HG03565 (cell line): ENCODE results near the gene TAF1C.
"Not testable (repeated sequence)": the region's sequence is repeated elsewhere in the genome, so short reads cannot be mapped to it uniquely, and the experiment has no call there.

Experiments
- ATAC-seq: cut with Tn5 transposase; IDR thresholded peaks from one replicate; pipeline ENCODE4 v1.9.1; 2021; ENCODE audit warnings: mild to moderate bottlenecking, moderate library complexity; ENCODE audit not compliant: unreplicated experiment

Gene TAF1C, protein sequence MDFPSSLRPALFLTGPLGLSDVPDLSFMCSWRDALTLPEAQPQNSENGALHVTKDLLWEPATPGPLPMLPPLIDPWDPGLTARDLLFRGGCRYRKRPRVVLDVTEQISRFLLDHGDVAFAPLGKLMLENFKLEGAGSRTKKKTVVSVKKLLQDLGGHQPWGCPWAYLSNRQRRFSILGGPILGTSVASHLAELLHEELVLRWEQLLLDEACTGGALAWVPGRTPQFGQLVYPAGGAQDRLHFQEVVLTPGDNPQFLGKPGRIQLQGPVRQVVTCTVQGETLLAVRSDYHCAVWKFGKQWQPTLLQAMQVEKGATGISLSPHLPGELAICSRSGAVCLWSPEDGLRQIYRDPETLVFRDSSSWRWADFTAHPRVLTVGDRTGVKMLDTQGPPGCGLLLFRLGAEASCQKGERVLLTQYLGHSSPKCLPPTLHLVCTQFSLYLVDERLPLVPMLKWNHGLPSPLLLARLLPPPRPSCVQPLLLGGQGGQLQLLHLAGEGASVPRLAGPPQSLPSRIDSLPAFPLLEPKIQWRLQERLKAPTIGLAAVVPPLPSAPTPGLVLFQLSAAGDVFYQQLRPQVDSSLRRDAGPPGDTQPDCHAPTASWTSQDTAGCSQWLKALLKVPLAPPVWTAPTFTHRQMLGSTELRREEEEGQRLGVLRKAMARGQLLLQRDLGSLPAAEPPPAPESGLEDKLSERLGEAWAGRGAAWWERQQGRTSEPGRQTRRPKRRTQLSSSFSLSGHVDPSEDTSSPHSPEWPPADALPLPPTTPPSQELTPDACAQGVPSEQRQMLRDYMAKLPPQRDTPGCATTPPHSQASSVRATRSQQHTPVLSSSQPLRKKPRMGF

DNA sequence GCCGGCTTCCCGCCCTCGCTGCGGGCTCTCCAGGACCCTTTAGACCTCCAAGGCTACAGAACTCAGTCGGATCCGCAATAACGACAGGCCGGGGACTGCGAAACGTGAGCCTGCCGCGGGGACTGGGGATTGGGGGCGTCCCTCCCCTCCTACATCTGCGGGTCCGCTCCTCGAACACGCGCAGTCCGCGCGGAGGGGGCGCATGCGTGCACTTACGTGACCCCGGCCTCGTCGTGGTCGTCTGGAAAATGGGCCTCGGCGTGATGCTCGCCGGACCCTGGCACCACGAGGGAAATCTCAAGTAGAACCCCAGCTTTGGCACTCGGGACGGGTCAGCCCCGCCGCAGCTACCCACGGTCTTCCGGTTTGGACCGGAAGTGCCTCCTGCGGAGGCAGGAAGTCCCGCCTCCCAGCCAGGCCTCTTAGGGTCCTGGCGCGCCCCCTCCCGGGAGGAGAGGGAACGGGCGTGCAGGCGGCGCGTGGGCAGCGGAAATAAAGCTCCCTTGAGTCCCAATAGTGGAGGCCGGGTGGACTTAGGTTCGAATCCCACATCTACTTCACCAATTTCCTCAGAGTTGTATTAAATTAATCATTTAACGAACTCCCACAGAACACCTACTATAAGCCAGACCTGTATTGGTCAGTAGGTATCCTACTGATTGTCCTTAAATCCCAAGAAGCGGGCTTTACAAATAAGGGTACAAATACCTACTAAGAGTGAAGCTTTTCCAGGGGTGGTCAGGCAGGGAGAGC is at the start of gene TAF1C:
TAF1C (minus strand) TSS at position 373 of the 753 bp plus-strand sequence. CDS start 2,069 bp downstream, outside the sequence.
- peak; percentile 88 for ATAC-seq

DNA sequence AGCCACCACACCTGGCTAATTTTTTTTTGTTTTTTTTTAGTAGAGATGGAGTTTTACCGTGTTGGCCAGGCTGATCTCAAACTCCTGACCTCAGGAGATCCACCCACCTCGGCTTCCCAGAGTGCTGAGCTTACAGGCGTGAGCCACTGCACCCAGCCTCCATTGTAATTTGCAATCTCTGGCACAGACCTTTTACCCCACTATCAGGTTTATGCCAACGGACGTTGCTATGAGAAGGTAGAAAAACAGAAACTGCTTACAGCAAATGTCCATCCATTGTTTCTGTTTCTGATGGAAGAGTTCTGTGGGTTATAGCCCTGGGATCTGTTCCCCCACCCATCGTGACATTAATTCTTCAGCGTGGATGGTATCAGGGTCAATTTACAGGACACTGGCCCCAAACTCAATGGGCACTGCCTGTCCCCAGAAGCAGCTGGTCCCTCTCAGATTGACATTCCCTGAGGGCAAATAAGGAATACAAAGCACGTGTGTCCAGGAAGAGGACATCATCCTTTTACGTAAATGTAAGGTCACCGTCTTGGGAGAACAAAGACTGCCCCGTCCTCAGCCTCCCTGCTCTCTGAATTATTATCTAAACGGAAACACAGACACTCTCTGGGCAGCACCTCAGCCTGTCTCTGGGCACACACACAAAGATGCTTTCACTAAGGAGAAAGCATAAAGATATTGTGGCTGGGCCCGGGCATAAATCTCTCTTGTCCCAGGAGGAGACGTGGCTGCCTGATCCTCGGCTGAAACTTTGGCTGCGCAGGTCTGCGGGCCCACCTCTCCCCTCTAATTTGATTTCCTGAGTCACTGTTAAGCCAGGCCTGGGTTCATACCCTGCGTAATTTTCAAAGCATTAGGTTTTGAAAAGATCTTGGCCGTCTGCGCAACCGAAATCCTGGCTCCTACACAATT is 47.7 kb upstream of the TAF1C start:
- no peak for ATAC-seq

DNA sequence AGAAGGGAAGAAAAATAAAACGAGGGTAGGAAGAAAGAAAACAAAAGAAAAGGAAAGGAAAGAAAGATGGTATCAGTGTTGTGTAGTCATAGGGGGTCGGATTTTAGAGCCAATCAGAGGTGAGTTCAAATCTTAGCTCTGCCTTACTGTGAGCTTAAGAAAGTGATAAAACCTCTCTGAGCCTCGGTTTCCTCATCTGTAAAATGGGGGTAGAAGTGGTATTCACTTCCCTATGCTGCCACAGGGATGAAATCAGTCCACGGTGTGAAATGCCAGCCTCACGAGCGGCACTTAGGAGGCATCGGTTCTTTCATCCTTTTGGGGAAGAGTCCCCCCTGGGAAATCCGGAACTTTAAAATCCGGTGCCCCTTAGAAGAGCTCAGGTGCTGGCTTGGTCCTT is 46.9 kb upstream of the TAF1C start:
- no peak for ATAC-seq

DNA sequence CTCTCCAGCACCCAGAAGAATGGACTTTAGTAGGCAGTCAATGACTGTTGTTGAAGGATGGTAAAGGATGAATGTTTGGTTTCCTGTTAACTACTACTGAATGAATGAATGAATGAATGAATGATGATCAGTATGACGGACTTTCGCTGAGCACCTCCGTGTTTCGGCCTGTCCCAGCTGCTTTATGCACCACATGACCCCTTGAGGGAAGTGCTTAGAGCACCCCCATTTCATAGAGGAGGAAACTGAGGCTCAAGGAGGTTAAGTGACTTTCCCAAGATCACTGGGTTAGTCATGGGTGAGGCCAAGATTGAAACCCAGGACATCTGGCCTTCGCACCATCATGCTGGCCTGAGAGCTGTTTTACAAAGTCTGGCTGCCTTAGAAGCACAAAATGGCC is 46.1 kb upstream of the TAF1C start:
- no peak for ATAC-seq

DNA sequence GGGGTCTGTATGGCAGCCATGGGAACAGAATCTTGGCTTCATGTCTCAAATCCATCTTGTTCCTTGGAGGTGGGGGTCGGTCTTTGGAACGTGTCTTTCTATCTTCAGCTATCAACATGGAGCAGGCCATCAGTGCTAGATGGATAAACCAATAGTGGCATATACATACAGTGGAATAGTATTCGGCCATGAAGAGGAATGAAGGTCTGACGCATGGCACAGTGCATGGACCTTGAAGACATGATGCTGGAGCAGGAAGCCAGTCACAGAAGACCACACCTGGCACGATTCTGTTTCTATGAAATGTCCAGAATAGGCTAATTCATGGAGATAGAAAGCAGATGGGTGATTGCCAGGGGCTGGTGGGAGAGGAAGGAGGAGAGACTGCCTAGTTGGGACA is 45.2 kb upstream of the TAF1C start:
- no peak for ATAC-seq

DNA sequence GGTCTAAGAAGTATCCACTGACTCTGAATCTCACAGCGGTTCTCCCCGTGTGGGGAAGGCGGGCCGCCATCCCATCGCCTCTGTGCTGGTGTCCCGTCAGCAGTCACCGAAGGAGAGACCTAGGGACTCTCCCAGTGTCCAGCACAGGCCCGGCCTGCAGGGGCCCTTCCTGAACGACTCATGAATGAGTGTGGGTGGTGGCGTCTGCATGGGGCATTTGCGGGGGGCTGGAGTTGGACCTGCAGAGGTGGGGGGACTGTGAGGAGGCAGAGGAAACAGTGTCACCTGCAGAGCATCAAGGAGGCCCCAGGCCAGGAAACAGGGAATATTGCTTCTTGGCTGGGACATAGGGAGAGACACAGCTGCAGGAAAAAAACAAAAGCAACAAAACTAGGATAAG is 42.6 kb upstream of the TAF1C start:
- no peak for ATAC-seq

DNA sequence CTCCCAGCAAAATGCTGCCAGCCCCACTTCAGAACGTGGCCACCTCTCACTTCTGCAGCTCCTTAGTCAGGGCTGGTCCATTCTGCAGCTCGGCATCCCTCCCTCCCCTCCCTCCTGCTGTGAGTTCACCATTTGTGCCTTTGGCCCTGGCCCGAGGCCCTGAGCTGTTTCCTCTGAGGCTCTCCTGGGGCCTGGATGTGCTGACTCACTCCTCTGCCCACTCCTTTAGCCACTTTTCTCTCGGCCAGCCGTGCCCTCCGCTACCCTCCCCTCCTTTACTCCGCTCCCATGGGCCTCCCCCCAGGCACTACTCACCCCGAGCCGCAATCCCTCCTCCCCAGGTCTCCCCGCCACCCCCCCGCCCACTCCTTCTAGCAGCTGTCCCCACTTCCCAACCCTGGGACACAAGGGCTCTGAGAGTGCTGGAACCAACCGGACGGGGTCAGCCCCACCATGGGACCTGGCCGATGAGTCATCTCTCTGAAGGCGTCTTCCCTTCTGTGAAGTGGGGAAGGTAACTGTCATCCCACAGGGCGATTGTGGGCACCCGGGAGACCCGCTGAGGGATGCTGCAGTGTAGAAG is 41.5 kb upstream of the TAF1C start:
- ATAC-seq = no peak

DNA sequence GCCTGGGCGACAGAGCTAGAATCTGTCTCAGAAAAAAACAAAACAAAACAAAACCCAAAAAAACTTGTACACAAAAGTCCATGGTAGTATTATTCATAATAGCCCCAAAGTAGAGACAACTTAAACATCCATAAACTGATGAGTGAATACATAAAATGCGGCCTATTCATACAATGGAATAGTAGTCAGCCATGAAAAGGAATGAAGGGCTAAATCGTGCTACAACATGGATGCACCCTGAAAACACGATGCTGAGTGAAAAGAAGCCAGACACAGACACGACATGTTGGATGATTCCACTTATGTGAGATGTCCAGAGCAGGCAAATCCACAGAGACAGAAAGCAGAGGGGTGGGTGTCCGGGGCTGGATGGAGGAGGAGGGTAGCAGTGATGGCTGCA is 40.7 kb upstream of the TAF1C start:
- ATAC-seq = no peak

DNA sequence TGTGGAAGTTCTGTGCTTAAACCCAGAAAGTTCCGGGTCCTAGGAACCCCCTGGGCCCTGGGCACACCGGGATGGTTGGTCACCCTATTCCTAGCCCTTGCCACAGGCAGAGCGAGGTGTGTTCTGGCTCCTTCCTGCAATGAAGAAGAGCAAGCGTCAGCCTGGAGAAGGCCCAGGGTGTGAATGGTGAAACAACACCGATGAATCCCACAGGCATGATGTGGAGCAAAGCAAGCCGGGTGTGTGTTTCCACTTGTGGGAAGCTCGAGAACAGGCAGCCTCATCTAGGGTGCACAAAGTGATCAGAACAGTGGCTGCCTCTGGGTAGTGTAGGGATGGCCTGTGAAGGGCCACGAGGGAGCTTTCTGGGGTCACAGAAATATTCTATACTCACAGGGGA is 39.2 kb upstream of the TAF1C start:
- ATAC-seq = no peak

DNA sequence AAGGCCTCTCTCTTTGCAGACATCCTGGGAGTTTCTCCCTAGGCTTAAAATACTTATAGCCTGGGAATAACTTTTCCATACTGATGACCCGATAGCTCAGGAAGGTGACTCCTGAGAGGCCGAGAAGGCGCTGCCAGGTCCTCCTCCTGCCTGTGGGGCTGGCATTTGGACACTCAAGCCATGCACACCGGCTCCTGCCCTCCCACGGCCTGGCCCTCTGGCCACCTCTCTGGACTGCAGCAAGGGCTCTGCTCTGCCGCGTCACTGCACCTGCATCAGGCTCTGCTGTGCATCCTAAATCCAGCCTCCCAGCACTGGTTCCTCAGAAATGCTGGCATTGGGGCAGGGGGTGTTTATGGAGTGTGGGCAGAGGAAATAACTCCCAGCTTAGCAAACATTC is 38.7 kb upstream of the TAF1C start:
- no peak for ATAC-seq

DNA sequence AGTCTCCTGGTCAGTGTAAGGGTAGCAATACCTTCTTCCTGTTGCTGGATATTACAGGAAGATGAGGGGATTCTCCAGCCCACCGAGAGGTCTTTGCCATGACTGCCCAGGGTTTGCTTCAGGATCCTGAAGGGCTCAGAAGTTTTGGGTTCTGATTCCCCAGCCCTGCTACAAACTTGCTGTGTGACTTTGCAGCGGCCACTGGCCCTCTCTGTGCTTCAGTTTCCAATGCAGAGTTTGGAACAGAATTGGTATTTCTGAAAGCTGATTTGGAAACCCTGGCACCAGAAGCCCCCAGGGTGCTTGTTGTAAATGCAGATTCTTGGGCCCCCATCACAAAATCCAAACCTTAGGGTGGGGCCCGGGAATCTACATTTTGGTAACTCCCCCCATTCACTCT is 38.3 kb upstream of the TAF1C start:
- no peak for ATAC-seq

DNA sequence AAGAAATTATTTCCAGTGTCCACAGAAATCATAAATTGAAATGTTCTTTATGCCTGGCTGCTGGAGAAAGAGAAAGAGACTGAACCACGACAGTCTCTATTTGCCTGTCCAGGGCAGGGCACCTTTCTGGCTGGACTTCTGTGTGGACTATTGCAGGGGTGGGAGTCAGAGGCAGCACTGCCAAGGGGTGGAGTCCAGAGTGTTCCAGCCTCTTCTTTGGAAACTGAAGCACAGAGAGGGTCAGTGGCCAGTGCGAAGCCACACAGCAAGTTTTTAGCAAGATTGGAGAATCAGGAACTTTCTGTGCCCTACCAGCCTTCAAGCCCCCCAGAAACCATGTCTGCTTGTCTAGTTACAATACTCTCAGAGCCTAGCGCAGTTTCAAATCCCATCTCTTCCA is 37.7 kb upstream of the TAF1C start:
- ATAC-seq = no peak

DNA sequence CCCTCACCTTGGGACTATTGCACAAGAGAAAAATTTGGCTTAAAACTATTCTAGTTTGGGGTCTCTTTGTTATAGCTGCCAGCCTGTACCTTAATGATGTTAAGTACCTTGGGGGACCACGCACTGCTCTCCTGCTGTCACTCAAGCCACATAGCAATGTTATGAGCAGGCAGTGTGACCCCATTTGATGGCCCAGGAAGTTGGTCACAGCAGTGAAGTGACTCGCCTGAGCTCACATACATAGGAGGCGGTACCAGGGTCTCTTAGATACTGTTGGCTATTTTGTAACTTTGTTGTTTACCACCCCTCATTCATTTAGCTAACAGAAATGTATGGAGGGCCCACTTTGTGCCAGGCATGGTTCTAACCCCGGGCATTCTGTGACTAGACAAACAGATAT is 36.6 kb upstream of the TAF1C start:
- no peak for ATAC-seq

DNA sequence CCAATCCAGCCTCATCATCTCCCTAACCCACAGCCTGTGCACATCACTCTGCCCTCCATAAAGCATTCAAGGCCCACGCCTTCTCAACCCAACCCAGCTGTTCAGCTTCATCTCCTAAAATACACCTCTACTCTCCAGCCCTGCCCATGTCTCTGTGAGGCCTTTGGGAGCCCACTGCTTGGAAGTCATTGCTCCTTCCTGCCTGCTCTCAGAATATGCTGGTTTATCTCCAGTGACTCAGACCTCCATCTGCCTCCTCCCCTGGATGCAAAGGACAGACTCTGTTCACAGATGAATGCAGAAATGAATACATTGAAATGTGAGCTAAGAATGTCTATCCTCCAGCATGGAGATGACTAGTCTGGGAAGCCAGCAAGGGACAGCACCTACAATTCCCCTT is 34.0 kb upstream of the TAF1C start:
- ATAC-seq = no peak

DNA sequence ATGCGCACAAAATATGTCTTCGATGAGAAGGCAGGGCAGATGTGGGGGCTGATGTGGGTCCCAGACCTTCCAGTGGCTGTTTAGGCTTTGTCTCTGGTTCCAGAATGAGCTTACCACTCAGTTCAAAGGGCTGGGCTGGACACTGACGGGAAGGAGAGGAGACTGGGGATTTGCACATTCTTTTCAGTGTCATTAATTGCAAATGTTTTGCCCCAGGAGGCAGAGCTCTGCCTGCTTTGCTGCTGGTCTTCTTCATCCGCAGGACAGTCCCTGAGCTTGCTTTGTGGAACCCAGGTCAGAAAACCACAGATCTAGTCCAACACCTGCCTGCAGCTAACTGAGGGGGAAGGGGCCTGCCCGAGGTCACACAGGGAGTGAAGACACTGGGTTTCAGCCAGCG is 32.1 kb upstream of the TAF1C start:
- ATAC-seq = no peak

DNA sequence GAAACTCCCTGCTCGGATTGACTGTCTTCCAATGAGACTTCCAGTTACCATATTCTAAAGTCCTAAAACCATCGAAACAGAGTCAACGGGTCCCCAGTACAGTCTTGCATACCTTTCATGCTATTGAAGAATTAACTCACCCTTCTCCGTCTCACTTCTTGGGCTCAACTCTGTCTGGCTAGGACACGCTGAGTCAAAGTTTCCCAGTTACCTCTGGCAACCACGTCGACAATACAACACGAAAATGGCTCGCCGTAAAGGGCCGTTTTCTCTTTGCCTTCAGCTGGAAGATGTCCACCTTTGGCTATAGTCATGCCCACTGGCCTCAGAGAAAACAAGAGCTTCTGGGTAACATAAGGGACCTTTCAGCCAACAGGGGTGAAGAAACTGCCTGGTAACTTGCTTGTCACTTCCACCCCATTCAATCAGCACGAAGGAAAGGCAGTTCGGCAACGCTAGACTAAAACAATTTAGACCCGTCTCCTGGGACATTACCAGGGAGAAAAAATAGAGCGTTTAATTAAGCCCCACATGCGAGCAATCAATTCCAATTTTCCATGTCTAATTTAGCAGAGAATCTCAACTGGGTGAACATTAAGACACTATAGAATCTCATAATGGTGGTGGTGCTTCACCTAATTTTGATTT is 31.4 kb upstream of the TAF1C start:
- ATAC-seq = no peak

DNA sequence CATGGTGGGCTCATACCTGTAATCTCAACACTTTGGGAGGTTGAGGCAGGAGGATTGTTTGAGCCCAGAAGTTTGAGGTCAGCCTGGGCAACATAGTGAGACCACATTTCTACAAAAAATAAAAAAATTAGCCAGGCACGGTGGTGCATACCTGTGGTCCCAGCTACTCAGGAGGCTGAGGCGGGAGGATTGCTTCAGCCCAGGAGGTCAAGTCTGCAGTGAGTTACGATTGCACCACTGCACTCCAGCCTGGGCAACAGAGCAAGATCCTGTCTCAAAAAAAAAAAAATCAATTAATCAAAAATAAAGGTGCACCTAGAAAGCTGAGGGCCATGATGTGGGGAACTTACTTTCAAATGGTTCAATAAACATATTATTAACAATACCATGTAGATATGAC is 29.3 kb upstream of the TAF1C start:
- ATAC-seq = not testable (repeated sequence)

DNA sequence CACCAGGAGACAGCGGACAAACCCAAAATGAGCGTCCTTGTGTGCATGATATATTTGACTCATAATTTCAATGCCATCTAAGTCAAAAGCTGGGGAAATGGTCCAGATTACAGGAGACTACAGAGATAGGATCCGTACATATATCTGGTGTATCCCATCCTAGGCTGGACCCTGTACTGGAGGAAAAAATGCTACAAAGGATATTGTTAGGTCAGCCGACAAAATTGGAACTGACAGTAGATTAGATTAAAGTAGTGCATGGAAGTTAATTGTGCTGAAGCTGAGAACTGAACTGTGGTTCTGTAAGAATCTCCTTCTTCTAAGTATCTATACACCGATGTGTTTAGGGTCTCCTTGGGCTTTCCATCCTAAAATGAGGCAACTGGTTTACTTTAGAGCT is 28.7 kb upstream of the TAF1C start:
- no peak for ATAC-seq

DNA sequence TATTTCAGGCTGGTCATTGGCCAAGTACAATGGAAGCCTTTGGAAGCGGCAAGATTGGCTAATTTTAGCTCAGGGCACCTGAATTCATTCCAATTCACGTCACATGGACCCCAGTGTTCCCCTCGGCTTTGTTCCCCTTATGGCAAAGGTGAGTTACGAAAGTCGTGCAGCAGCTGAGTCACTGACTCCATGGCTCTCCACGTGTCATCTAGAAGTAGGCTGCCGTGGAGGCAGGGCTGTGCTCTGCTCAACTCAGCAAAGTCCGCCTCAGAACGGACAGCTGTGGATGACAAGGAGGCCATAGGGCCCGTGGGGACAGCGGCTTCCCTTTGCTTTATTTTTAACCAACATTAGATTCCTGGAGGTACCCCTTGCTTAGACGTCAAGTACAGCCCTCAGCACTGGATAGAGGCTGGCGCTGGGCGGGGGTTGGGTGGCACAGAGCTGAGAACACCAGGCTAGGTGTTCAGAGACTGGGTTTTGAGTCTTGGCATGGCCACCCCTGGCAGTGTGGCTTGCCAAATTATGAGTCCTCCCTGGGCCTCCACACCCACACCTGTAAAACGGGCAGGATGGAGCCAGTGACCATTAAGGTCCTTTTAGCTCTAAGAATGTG is 27.7 kb upstream of the TAF1C start:
- no peak for ATAC-seq
